IMR-90 (cell line): ENCODE results near the gene SRP14. TPM values are rescaled to one million over a fixed set of nuclear protein-coding genes. Genes with fewer than 3 reads are reported as not detected.

ENCODE experiments used
- ATAC-seq: fragments of 200-7000 bp; cut with Tn5 transposase; 2 replicates; pipeline ENCODE4 v1.9.1; 2020; ENCODE audit warnings: low read depth, mild to moderate bottlenecking, moderate library complexity
- BruUV-seq: library from RNA; stranded (reverse); fragments of 400-500 nt; replicated peaks from 2 replicates; lab custom pipeline; 2021; lab: Mats Ljungman, UMichigan
- CTCF ChIA-PET: fragments of 300-600 bp; formaldehyde crosslinking; extraction: SDS; loops from one replicate; lab custom pipeline; 2021; ENCODE audit warnings: antibody characterized with exemption; lab: Yijun Ruan, JAX
- POLR2A ChIA-PET: fragments of 300-600 bp; sonication (Branson Sonifier 250); formaldehyde crosslinking; loops from one replicate; lab custom pipeline; 2022; ENCODE audit warnings: antibody characterized with exemption; ENCODE audit not compliant: unreplicated experiment; lab: Charles Lee
- DNase-seq: peaks from one replicate; pipeline ENCODE4 v3.0.0; 2013
- H2AFZ ChIP-seq: replicated peaks from 2 replicates; pipeline ENCODE3; 2013; ENCODE audit warnings: low read length, mild to moderate bottlenecking; ENCODE audit not compliant: poor library complexity
- H2AK5ac ChIP-seq: 2 replicates; pipeline ENCODE4 v1.6.1; 2013; ENCODE audit warnings: low read depth, low read length, inconsistent platforms
- H2AK9ac ChIP-seq: replicated peaks from 2 replicates; pipeline ENCODE3; 2013; ENCODE audit warnings: mild to moderate bottlenecking, low read depth, low read length, moderate library complexity; ENCODE audit not compliant: poor library complexity
- H2BK120ac ChIP-seq: 2 replicates; pipeline ENCODE4 v1.6.1; 2013; ENCODE audit warnings: low read depth, low read length, inconsistent platforms
- H2BK15ac ChIP-seq: 3 replicates; pipeline ENCODE4 v1.6.1; 2013; ENCODE audit warnings: low read depth, low read length, inconsistent platforms
- H2BK20ac ChIP-seq: 2 replicates; pipeline ENCODE4 v1.6.1; 2013; ENCODE audit warnings: low read depth, mild to moderate bottlenecking, inconsistent platforms, low read length, moderate library complexity
- H2BK5ac ChIP-seq: 2 replicates; pipeline ENCODE4 v1.6.1; 2013; ENCODE audit warnings: mild to moderate bottlenecking, low read depth, low read length, inconsistent platforms; ENCODE audit not compliant: poor library complexity, severe bottlenecking
- H3K14ac ChIP-seq: replicated peaks from 2 replicates; pipeline ENCODE4 v1.6.1; 2013; ENCODE audit warnings: low read depth, low read length, inconsistent platforms
- H3K18ac ChIP-seq: 2 replicates; pipeline ENCODE4 v1.6.1; 2013; ENCODE audit warnings: low read depth, low read length, control low read depth
- H3K23ac ChIP-seq: 2 replicates; pipeline ENCODE4 v1.6.1; 2013; ENCODE audit warnings: low read depth, low read length, inconsistent platforms
- H3K27ac ChIP-seq: 2 replicates; pipeline ENCODE4 v1.5.1; 2013; ENCODE audit warnings: mild to moderate bottlenecking, control low read depth, low read length; ENCODE audit not compliant: insufficient read depth
- H3K27me3 ChIP-seq: 2 replicates; pipeline ENCODE4 v1.6.1; 2013; ENCODE audit warnings: low read length; ENCODE audit not compliant: control insufficient read depth, insufficient read depth
- H3K36me3 ChIP-seq: 2 replicates; pipeline ENCODE4 v1.6.1; 2013; ENCODE audit warnings: low read length, mixed read lengths; ENCODE audit not compliant: control insufficient read depth, insufficient read depth
- H3K4ac ChIP-seq: 2 replicates; pipeline ENCODE4 v1.6.1; 2013; ENCODE audit warnings: low read depth, low read length, inconsistent platforms
- H3K4me1 ChIP-seq: 2 replicates; pipeline ENCODE4 v1.6.1; 2013; ENCODE audit warnings: low read length, mixed read lengths; ENCODE audit not compliant: control insufficient read depth, insufficient read depth
- H3K4me2 ChIP-seq: 2 replicates; pipeline ENCODE4 v1.6.1; 2013; ENCODE audit warnings: low read depth, mild to moderate bottlenecking, control low read depth, low read length, moderate library complexity
- H3K4me3 ChIP-seq: 2 replicates; pipeline ENCODE4 v1.5.1; 2013; ENCODE audit warnings: low read depth, mild to moderate bottlenecking, control low read depth, low read length, moderate library complexity; ENCODE audit not compliant: insufficient read depth
- H3K56ac ChIP-seq: 2 replicates; pipeline ENCODE4 v1.6.1; 2013; ENCODE audit warnings: low read length, inconsistent platforms; ENCODE audit not compliant: insufficient read depth; ENCODE audit errors: extremely low read depth
- H3K79me1 ChIP-seq, 2 experiments: 2 replicates each; pipeline ENCODE4 v1.6.1; 2013; ENCODE audit warnings: low read length in 2 of 2, inconsistent platforms in 1 of 2, low read depth in 1 of 2
- H3K9ac ChIP-seq: 2 replicates; pipeline ENCODE4 v1.6.1; 2013; ENCODE audit warnings: low read depth, low read length, control low read depth
- H3K9me1 ChIP-seq: 2 replicates; pipeline ENCODE4 v1.6.1; 2013; ENCODE audit warnings: low read length, inconsistent platforms; ENCODE audit not compliant: insufficient read depth
- H3K9me3 ChIP-seq: 2 replicates; pipeline ENCODE4 v1.6.1; 2013; ENCODE audit warnings: low read length; ENCODE audit not compliant: control insufficient read depth, insufficient read depth
- H4K20me1 ChIP-seq: 2 replicates; pipeline ENCODE4 v1.6.1; 2013; ENCODE audit warnings: low read length, inconsistent platforms; ENCODE audit not compliant: insufficient read depth
- H4K5ac ChIP-seq: 2 replicates; pipeline ENCODE4 v1.6.1; 2013; ENCODE audit warnings: mild to moderate bottlenecking, low read depth, low read length, control low read depth
- H4K8ac ChIP-seq, 2 experiments: 2 replicates each; pipeline ENCODE4 v1.6.1; 2013; ENCODE audit warnings: low read depth in 2 of 2, low read length in 2 of 2, control low read depth in 1 of 2, inconsistent platforms in 1 of 2
- H4K91ac ChIP-seq: 2 replicates; pipeline ENCODE4 v1.6.1; 2013; ENCODE audit warnings: low read depth, low read length, inconsistent platforms; ENCODE audit not compliant: insufficient read depth
- CEBPB ChIP-seq: IDR thresholded peaks from 2 replicates; pipeline ENCODE4 v1.6.1; 2012; ENCODE audit warnings: low read depth, low read length, improper control_type of control experiment
- CHD1 ChIP-seq: IDR thresholded peaks from 2 replicates; pipeline ENCODE4 v1.6.1; 2012; ENCODE audit warnings: low read depth, low read length, improper control_type of control experiment
- FOS ChIP-seq: fragments of 150-350 bp; IDR thresholded peaks from 2 replicates; pipeline ENCODE4 v1.6.1; 2016; ENCODE audit warnings: low read depth, low read length
- MAZ ChIP-seq: IDR thresholded peaks from 2 replicates; pipeline ENCODE4 v1.6.1; 2012; ENCODE audit warnings: low read depth, mild to moderate bottlenecking, low read length, improper control_type of control experiment, moderate library complexity, borderline replicate concordance
- MXI1 ChIP-seq: IDR thresholded peaks from 2 replicates; pipeline ENCODE4 v1.6.1; 2012; ENCODE audit warnings: low read depth, mild to moderate bottlenecking, low read length, moderate library complexity, borderline replicate concordance
- NFE2L2 ChIP-seq: fragments of 150-350 bp; IDR thresholded peaks from 2 replicates; pipeline ENCODE4 v1.6.1; 2016; ENCODE audit warnings: low read depth, mild to moderate bottlenecking, low read length
- RAD21 ChIP-seq: IDR thresholded peaks from 2 replicates; pipeline ENCODE4 v1.6.1; 2012; ENCODE audit warnings: low read length, improper control_type of control experiment
- RCOR1 ChIP-seq: IDR thresholded peaks from 2 replicates; pipeline ENCODE4 v1.6.1; 2012; ENCODE audit warnings: mild to moderate bottlenecking, low read length, improper control_type of control experiment; ENCODE audit not compliant: insufficient replicate concordance
- WGBS, 2 experiments: methylation state at CpG; one replicate each; pipeline versions ENCODE4 v1.1.5 to v1.1.7; 2013; ENCODE audit warnings: missing lambda C conversion rate in 2 of 2; ENCODE audit not compliant: insufficient read length in 1 of 2; ENCODE audit errors: extremely low coverage in 2 of 2; 5-methylcytosine and 5-hydroxymethylcytosine counted together
- dilution Hi-C: fragments of 300-500 bp; cut with HindIII; formaldehyde crosslinking; loops from one replicate; pipeline ENCODE4 v1.14.3; 2018; ENCODE audit warnings: low sequenced_read_pairs; ENCODE audit not compliant: unreplicated experiment
- in situ Hi-C: fragments of 300-500 bp; cut with MboI; formaldehyde crosslinking; loops from 3 replicates; pipeline ENCODE4 v1.14.3; 2019; ENCODE audit warnings: low sequenced_read_pairs, inconsistent platforms, mixed read lengths
- intact Hi-C: fragments of 100-400 bp; cut with micrococcal nuclease; formaldehyde crosslinking; loops from 2 replicates; pipeline ENCODE4 v1.10.0; 2022
- polyA plus RNA-seq, 3 experiments: library from polyadenylated mRNA; depleted of rRNA; stranded (reverse); fragments of >200 nt; gene quantifications; 2 replicates each; pipeline ENCODE4 v1.2.3, GENCODE V29; 2012; ENCODE audit warnings: low replicate concordance in 1 of 3
- total RNA-seq: library from RNA; depleted of rRNA; stranded (reverse); fragments of >200 nt; gene quantifications from 2 replicates; pipeline ENCODE4 v1.2.3, GENCODE V29; 2012
- TF ChIP-seq, protein P1 (sequence below): fragments of 150-350 bp; IDR thresholded peaks from 2 replicates; pipeline ENCODE4 v1.6.1; 2017; ENCODE audit warnings: mild to moderate bottlenecking, antibody characterized with exemption, low read length, low read depth
- TF ChIP-seq, protein P2 (sequence below): fragments of 150-350 bp; IDR thresholded peaks from 2 replicates; pipeline ENCODE4 v1.6.1; 2016; ENCODE audit warnings: low read depth, mild to moderate bottlenecking, low read length, moderate library complexity, borderline replicate concordance
- TF ChIP-seq, protein P3 (sequence below): conservative IDR thresholded peaks from 2 replicates; pipeline ENCODE4 v1.5.1; 2012; ENCODE audit warnings: mild to moderate bottlenecking, low read depth, low read length, improper control_type of control experiment

The SRP14 gene
- total and polyA plus RNA-seq, 2 of the 4 experiments (the other 2 are of a cell fraction) = 106 to 295 TPM

DNA sequence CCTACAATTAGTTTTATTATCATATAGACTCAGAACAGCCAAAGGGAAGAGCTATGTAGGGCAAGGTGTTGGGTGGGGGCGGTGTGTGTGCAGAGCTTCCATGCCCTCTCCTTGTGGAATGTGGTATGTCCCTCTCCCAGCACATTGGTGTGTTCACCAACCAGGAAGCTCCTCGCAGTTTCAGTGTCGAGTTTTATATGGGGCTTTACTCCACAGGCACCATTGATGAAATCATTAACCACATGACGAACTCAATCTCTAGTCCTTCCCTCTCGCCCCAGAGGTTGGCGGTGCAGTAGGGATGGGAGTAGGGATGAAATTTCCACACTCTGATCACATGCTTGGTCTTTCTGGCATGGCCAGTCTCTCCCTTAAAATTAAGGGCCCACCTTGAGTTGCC, 13.6 kb upstream of the SRP14 start:
- DNase-seq (no peak), ATAC-seq (no peak)
- H2BK15ac ChIP-seq = no peak overlapping the region
- dilution Hi-C loops = no loop called here
- H4K91ac ChIP-seq = no peak overlapping the region
- H3K14ac ChIP-seq = no peak overlapping the region
- no peak overlapping the region for H2BK20ac ChIP-seq
- no peak overlapping the region for H2BK5ac ChIP-seq
- no peaks in the 10 kb centered on the region for H3K27me3 ChIP-seq
- no peak overlapping the region for H3K23ac ChIP-seq
- no peaks in the 10 kb centered on the region for H3K9me3 ChIP-seq
- H3K36me3 ChIP-seq = no peaks in the 10 kb centered on the region
- TF ChIP-seq, protein P1, sequence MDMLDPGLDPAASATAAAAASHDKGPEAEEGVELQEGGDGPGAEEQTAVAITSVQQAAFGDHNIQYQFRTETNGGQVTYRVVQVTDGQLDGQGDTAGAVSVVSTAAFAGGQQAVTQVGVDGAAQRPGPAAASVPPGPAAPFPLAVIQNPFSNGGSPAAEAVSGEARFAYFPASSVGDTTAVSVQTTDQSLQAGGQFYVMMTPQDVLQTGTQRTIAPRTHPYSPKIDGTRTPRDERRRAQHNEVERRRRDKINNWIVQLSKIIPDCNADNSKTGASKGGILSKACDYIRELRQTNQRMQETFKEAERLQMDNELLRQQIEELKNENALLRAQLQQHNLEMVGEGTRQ = no peak
- TF ChIP-seq MXI1 (no peak), RAD21 (no peak), CHD1 (no peak), NFE2L2 (no peak), MAZ (no peak), RCOR1 (no peak), CEBPB (no peak), FOS (no peak)
- TF ChIP-seq, protein P2, sequence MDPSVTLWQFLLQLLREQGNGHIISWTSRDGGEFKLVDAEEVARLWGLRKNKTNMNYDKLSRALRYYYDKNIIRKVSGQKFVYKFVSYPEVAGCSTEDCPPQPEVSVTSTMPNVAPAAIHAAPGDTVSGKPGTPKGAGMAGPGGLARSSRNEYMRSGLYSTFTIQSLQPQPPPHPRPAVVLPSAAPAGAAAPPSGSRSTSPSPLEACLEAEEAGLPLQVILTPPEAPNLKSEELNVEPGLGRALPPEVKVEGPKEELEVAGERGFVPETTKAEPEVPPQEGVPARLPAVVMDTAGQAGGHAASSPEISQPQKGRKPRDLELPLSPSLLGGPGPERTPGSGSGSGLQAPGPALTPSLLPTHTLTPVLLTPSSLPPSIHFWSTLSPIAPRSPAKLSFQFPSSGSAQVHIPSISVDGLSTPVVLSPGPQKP = no peak
- TF ChIP-seq, protein P3, sequence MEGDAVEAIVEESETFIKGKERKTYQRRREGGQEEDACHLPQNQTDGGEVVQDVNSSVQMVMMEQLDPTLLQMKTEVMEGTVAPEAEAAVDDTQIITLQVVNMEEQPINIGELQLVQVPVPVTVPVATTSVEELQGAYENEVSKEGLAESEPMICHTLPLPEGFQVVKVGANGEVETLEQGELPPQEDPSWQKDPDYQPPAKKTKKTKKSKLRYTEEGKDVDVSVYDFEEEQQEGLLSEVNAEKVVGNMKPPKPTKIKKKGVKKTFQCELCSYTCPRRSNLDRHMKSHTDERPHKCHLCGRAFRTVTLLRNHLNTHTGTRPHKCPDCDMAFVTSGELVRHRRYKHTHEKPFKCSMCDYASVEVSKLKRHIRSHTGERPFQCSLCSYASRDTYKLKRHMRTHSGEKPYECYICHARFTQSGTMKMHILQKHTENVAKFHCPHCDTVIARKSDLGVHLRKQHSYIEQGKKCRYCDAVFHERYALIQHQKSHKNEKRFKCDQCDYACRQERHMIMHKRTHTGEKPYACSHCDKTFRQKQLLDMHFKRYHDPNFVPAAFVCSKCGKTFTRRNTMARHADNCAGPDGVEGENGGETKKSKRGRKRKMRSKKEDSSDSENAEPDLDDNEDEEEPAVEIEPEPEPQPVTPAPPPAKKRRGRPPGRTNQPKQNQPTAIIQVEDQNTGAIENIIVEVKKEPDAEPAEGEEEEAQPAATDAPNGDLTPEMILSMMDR = no peak
- ChIA-PET POLR2A (no interaction called here), CTCF (interaction anchor here (1.1 to 1.5 kb wide), 2 partner anchors 52 to 60 kb away, joined by 3 to 6 read pairs; no protein-coding TSS in a partner anchor)
- no peak overlapping the region for H3K56ac ChIP-seq
- peaks cover 33% of the 10 kb centered on the region for H3K9me1 ChIP-seq
- no peak overlapping the region for H3K27ac ChIP-seq
- H4K8ac ChIP-seq = no peak overlapping the region
- H2AK9ac ChIP-seq = no peak overlapping the region
- in situ Hi-C loops = no loop called here
- H3K9ac ChIP-seq = no peak overlapping the region
- WGBS, 2 experiments = no CpG with 5 or more reads among the region's 6 CpGs
- no TSS peak for BruUV-seq
- peaks cover 24% of the 10 kb centered on the region for H3K4me1 ChIP-seq
- intact Hi-C loops = no loop called here
- H4K20me1 ChIP-seq = no peaks in the 10 kb centered on the region
- no peak overlapping the region for H2BK120ac ChIP-seq
- H3K4ac ChIP-seq = no peak overlapping the region
- no peak overlapping the region for H3K18ac ChIP-seq
- peaks cover 0 to 14% of the 10 kb centered on the region in 2 experiments; a peak in 1 of 4 replicates for H3K79me1 ChIP-seq
- no peak overlapping the region; the same call in 1 of the 2 replicates for H2AK5ac ChIP-seq
- H3K4me2 ChIP-seq = no peak overlapping the region
- H2AFZ ChIP-seq = no peak overlapping the region
- no peak overlapping the region for H4K5ac ChIP-seq
- H3K4me3 ChIP-seq = no peak overlapping the region
